ENCODE data around the gene CHCHD3. TPM values are rescaled to one million over a fixed set of nuclear protein-coding genes. Genes with fewer than 3 reads are reported as not detected.
"Not testable (repeated sequence)": the region's sequence is repeated elsewhere in the genome, so short reads cannot be mapped to it uniquely, and the experiment has no call there.

Gene CHCHD3
- total RNA-seq, 1 donor from 2014 or later: 62.1 TPM

GRCh38 chr7:132897093-132897687 is 184.7 kb downstream of the CHCHD3 start:
- H3K36me3 ChIP-seq (ENCODE audit: control insufficient read depth, insufficient read depth, low read length): no peaks in the 10 kb centered on the region
- H3K27me3 ChIP-seq (ENCODE audit: control insufficient read depth, insufficient read depth, low read length): no peaks in the 10 kb centered on the region
- no peak for DNase-seq (ENCODE audit: low read depth)
- TF ChIP-seq CTCF (IDR thresholded peaks at IDR 0.05; ENCODE audit: insufficient read depth, low read length, severe bottlenecking): no peak
- no peak for FAIRE-seq
- H3K4me3 ChIP-seq (ENCODE audit: low read depth, low read length): no peak overlapping the region

GRCh38 chr7:132895231-132895630 is 186.7 kb downstream of the CHCHD3 start:
- Histone ChIP-seq H3K27me3 (ENCODE audit: control insufficient read depth, insufficient read depth, low read length) (no peaks in the 10 kb centered on the region), H3K4me3 (ENCODE audit: low read depth, low read length) (no peak overlapping the region), H3K36me3 (ENCODE audit: control insufficient read depth, insufficient read depth, low read length) (no peaks in the 10 kb centered on the region)
- TF ChIP-seq CTCF (IDR thresholded peaks at IDR 0.05; ENCODE audit: insufficient read depth, low read length, severe bottlenecking): no peak
- no peak for FAIRE-seq
- DNase-seq (ENCODE audit: low read depth): no peak

- DNase-seq (ENCODE audit: low read depth): no peak
- no peak for FAIRE-seq
- H3K4me3 ChIP-seq (ENCODE audit: low read depth, low read length): no peak overlapping the region
- H3K36me3 ChIP-seq (ENCODE audit: control insufficient read depth, insufficient read depth, low read length): no peaks in the 10 kb centered on the region
- no peak for TF ChIP-seq CTCF (IDR thresholded peaks at IDR 0.05; ENCODE audit: insufficient read depth, low read length, severe bottlenecking)
- no peaks in the 10 kb centered on the region for H3K27me3 ChIP-seq (ENCODE audit: control insufficient read depth, insufficient read depth, low read length)
Measured at GRCh38 chr7:132893560-132893959, 188.3 kb downstream of the CHCHD3 start.

GRCh38 chr7:132892744-132893143 is 189.1 kb downstream of the CHCHD3 start:
- H3K36me3 ChIP-seq (ENCODE audit: control insufficient read depth, insufficient read depth, low read length); DNase-seq (ENCODE audit: low read depth); H3K27me3 ChIP-seq (ENCODE audit: control insufficient read depth, insufficient read depth, low read length); H3K4me3 ChIP-seq (ENCODE audit: low read depth, low read length); FAIRE-seq: not testable (repeated sequence)

- Histone ChIP-seq H3K36me3 (ENCODE audit: control insufficient read depth, insufficient read depth, low read length) (no peaks in the 10 kb centered on the region), H3K4me3 (ENCODE audit: low read depth, low read length) (no peak overlapping the region), H3K27me3 (ENCODE audit: control insufficient read depth, insufficient read depth, low read length) (no peaks in the 10 kb centered on the region)
- FAIRE-seq: no peak
- no peak for TF ChIP-seq CTCF (IDR thresholded peaks at IDR 0.05; ENCODE audit: insufficient read depth, low read length, severe bottlenecking)
- no peak for DNase-seq (ENCODE audit: low read depth)
Measured at GRCh38 chr7:132891554-132891953, 190.3 kb downstream of the CHCHD3 start.

- H3K27me3 ChIP-seq (ENCODE audit: control insufficient read depth, insufficient read depth, low read length): no peaks in the 10 kb centered on the region
- no peak for FAIRE-seq
- TF ChIP-seq CTCF (IDR thresholded peaks at IDR 0.05; ENCODE audit: insufficient read depth, low read length, severe bottlenecking): no peak
- no peaks in the 10 kb centered on the region for H3K36me3 ChIP-seq (ENCODE audit: control insufficient read depth, insufficient read depth, low read length)
- H3K4me3 ChIP-seq (ENCODE audit: low read depth, low read length): no peak overlapping the region
- no peak for DNase-seq (ENCODE audit: low read depth)
Measured at GRCh38 chr7:132882714-132883428, 199.0 kb downstream of the CHCHD3 start.

Data from bronchial epithelial cell (primary cell).